Choroid plexus epithelial cell (primary cell): ENCODE measurements around the gene FNDC5.

ENCODE experiments used
- DNase-seq: peaks from one replicate; pipeline ENCODE4 v3.0.0-alpha.2; 2010; ENCODE audit warnings: low read depth
- H3K4me3 ChIP-seq: 2 replicates; pipeline ENCODE4 v1.5.1; 2011; ENCODE audit warnings: low read depth, mild to moderate bottlenecking, control low read depth, low read length, moderate library complexity
- CTCF ChIP-seq: conservative IDR thresholded peaks from 2 replicates; pipeline ENCODE4 v1.5.1; 2011; ENCODE audit warnings: low read depth, mild to moderate bottlenecking, control low read depth, inconsistent platforms, low read length, moderate library complexity

The FNDC5 gene

GRCh38 chr1:32896451-32896850 is 25.7 kb upstream of the FNDC5 start:
- no peak for DNase-seq
- no peak overlapping the region for H3K4me3 ChIP-seq
- TF ChIP-seq CTCF: no peak

- DNase-seq: no peak
- no peak for TF ChIP-seq CTCF
- H3K4me3 ChIP-seq: no peak overlapping the region
Measured at GRCh38 chr1:32895325-32896215, 24.9 kb upstream of the FNDC5 start.

- no peak for TF ChIP-seq CTCF
- no peak overlapping the region for H3K4me3 ChIP-seq
- DNase-seq: no peak
Measured at GRCh38 chr1:32894681-32895080, 24.0 kb upstream of the FNDC5 start.

GRCh38 chr1:32894019-32894600 is 23.4 kb upstream of the FNDC5 start:
- DNase-seq: no peak
- TF ChIP-seq CTCF: no peak
- no peak overlapping the region for H3K4me3 ChIP-seq

- peak overlapping the region; percentile 49 for H3K4me3 ChIP-seq
Measured at GRCh38 chr1:32893198-32894018, 22.7 kb upstream of the FNDC5 start.

More at GRCh38 chr1:32893198-32894018, 22.7 kb upstream of the FNDC5 start:
- peak; percentile 18 for DNase-seq
- TF ChIP-seq CTCF: peak; percentile 38
